ENCODE data around the gene CYFIP1. TPM values are rescaled to one million over a fixed set of nuclear protein-coding genes. Genes with fewer than 3 reads are reported as not detected.

Gene CYFIP1
- total and polyA plus RNA-seq, 3 donors from 2014 or later: 50.9 to 112 (median 90.5) TPM

DNA sequence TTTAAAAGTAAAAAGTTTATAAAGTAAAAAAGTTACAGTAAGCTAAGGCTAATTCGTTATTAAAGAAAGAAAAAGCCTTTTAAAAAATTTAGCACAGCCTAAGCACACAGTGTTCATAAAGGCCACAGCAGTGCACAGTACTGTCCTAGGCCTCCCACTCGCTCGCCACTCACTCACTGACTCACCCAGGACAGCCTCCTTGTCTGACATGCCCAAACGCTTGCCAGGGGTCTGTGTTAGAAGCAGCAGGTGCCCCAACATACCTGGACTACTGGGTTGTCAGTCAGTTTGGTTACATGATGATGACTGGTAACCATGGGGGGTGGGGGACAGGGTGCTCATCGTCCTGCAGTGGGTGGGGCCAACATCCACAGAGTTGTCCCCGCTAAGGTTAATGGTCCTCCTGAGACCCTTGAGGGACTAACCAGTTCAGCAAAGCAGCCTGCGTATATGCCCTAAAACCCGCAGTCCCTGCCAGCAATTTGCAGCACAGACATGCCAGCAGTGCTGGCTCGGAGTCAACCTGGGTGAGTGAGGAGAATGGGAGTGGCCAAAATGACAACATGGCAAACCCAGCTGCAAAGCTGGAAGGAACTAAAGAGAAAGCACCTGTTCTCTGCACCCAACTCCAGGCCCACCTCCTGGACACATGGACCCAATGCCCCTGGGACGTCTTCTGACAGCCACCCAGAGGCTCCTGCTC lies 49.2 kb downstream of the CYFIP1 start:
- TF ChIP-seq, protein P1, sequence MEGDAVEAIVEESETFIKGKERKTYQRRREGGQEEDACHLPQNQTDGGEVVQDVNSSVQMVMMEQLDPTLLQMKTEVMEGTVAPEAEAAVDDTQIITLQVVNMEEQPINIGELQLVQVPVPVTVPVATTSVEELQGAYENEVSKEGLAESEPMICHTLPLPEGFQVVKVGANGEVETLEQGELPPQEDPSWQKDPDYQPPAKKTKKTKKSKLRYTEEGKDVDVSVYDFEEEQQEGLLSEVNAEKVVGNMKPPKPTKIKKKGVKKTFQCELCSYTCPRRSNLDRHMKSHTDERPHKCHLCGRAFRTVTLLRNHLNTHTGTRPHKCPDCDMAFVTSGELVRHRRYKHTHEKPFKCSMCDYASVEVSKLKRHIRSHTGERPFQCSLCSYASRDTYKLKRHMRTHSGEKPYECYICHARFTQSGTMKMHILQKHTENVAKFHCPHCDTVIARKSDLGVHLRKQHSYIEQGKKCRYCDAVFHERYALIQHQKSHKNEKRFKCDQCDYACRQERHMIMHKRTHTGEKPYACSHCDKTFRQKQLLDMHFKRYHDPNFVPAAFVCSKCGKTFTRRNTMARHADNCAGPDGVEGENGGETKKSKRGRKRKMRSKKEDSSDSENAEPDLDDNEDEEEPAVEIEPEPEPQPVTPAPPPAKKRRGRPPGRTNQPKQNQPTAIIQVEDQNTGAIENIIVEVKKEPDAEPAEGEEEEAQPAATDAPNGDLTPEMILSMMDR (IDR thresholded peaks at IDR 0.05): no peak
- no peak for TF ChIP-seq POLR2A (IDR thresholded peaks at IDR 0.05)
- Histone ChIP-seq H3K9me3 (no peaks in the 10 kb centered on the region), H3K36me3 (ENCODE audit: low read depth, missing control alignments) (no peaks in the 10 kb centered on the region), H3K4me1 (no peaks in the 10 kb centered on the region), H3K27ac (no peak overlapping the region), H3K27me3 (no peaks in the 10 kb centered on the region), H3K4me3 (no peak overlapping the region)
- DNase-seq: peak; percentile 57
- WGBS, 2 donors: 58 to 69% methylated on average over 9 to 10 of the region's 10 CpGs
- intact Hi-C loops (cut with DNase I; ENCODE audit: low total_unique reads): no loop called here

- TF ChIP-seq POLR2A (IDR thresholded peaks at IDR 0.05): no peak
- TF ChIP-seq, protein P1 (IDR thresholded peaks at IDR 0.05): no peak
- no peak for DNase-seq
- peak overlapping the region; percentile 16 to 29 for H3K4me3 ChIP-seq
- 57 to 71% methylated on average over 25 of the region's 25 CpGs for WGBS, 2 donors
- no peaks in the 10 kb centered on the region for H3K27me3 ChIP-seq
- H3K27ac ChIP-seq: no peak overlapping the region
- H3K4me1 ChIP-seq: no peaks in the 10 kb centered on the region
- intact Hi-C loops (cut with DNase I; ENCODE audit: low total_unique reads): no loop called here
- H3K9me3 ChIP-seq: no peaks in the 10 kb centered on the region
- no peaks in the 10 kb centered on the region for H3K36me3 ChIP-seq (ENCODE audit: low read depth, missing control alignments)
These were observed 52.4 kb downstream of the CYFIP1 start for GRCh38 chr15:22927761-22928160.

- Histone ChIP-seq H3K27ac (no peak overlapping the region), H3K36me3 (ENCODE audit: low read depth, missing control alignments) (no peaks in the 10 kb centered on the region), H3K4me3 (no peak overlapping the region), H3K4me1 (no peaks in the 10 kb centered on the region), H3K9me3 (no peaks in the 10 kb centered on the region), H3K27me3 (no peaks in the 10 kb centered on the region)
- TF ChIP-seq, protein P1 (IDR thresholded peaks at IDR 0.05): no peak
- no peak for TF ChIP-seq POLR2A (IDR thresholded peaks at IDR 0.05)
- DNase-seq: no peak
- intact Hi-C loops (cut with DNase I; ENCODE audit: low total_unique reads): no loop called here
- WGBS, 2 donors: 90 to 95% methylated on average over 17 of the region's 17 CpGs
These were observed 54.3 kb downstream of the CYFIP1 start for GRCh38 chr15:22925875-22926274.

GRCh38 chr15:22922003-22922402 lies 58.2 kb downstream of the CYFIP1 start:
- intact Hi-C loops (cut with DNase I; ENCODE audit: low total_unique reads): no loop called here
- no peaks in the 10 kb centered on the region for H3K36me3 ChIP-seq (ENCODE audit: low read depth, missing control alignments)
- WGBS, 2 donors: 81 to 86% methylated on average over 5 of the region's 5 CpGs

More at GRCh38 chr15:22922003-22922402, 58.2 kb downstream of the CYFIP1 start:
- no peak for DNase-seq
- Histone ChIP-seq H3K27ac (no peak overlapping the region), H3K4me3 (no peak overlapping the region), H3K4me1 (no peaks in the 10 kb centered on the region), H3K27me3 (no peaks in the 10 kb centered on the region), H3K9me3 (no peaks in the 10 kb centered on the region)
- no peak for TF ChIP-seq POLR2A (IDR thresholded peaks at IDR 0.05)
- TF ChIP-seq, protein P1 (IDR thresholded peaks at IDR 0.05): no peak

Data from testis (tissue), 3 donors.